Stimulated activated CD8-positive, alpha-beta memory T cell treated with anti-CD3 and anti-CD28 coated beads, Interleukin-4, amount 100 ng/mL, for 4 hours (primary cell): Measurements from ENCODE around the gene C4orf33.
"Not testable (repeated sequence)": the region's sequence is repeated elsewhere in the genome, so short reads cannot be mapped to it uniquely, and the experiment has no call there.

ENCODE experiments used
- DNase-seq, 2 donors: peaks; one replicate each; pipeline ENCODE4 v3.0.0-alpha.2; 2020; ENCODE audit warnings: low read depth in 2 of 2, low spot score in 1 of 2

The C4orf33 gene

GRCh38 chr4:129095811-129096454 lies at the start of gene C4orf33:
TSS of gene C4orf33 (plus strand) at chr4:129096152. CDS start at chr4:129102611, 6,459 bp downstream.
- DNase-seq, result peak; percentile 52 to 54

GRCh38 chr4:129059028-129059427 lies 36.9 kb upstream of the C4orf33 start:
- no peak for DNase-seq

- DNase-seq, result no peak
These were observed 33.4 kb upstream of the C4orf33 start for GRCh38 chr4:129062580-129062979.

- no peak for DNase-seq
These were observed 32.3 kb upstream of the C4orf33 start for GRCh38 chr4:129063640-129064039.

- DNase-seq, result no peak
These were observed 31.2 kb upstream of the C4orf33 start for GRCh38 chr4:129064717-129065116.

- DNase-seq, result not testable (repeated sequence)
These were observed 26.4 kb upstream of the C4orf33 start for GRCh38 chr4:129069537-129069936.

- no peak for DNase-seq
These were observed 18.6 kb upstream of the C4orf33 start for GRCh38 chr4:129077326-129077725.

- no peak for DNase-seq
These were observed 15.8 kb upstream of the C4orf33 start for GRCh38 chr4:129080129-129080528.

- no peak for DNase-seq
These were observed 13.7 kb upstream of the C4orf33 start for GRCh38 chr4:129082302-129082701.

- DNase-seq, result no peak
These were observed 10.5 kb upstream of the C4orf33 start for GRCh38 chr4:129085472-129085871.

GRCh38 chr4:129087516-129087915 lies 8.4 kb upstream of the C4orf33 start:
- no peak for DNase-seq

- no peak for DNase-seq
These were observed 3.2 kb upstream of the C4orf33 start for GRCh38 chr4:129092631-129093190.

GRCh38 chr4:129093191-129093920 lies 2.6 kb upstream of the C4orf33 start, which contains the start of gene SCLT1:
TSS of gene SCLT1 (minus strand) at chr4:129093539. CDS start at chr4:129093103, 436 bp downstream.
- peak; percentile 89 for DNase-seq

GRCh38 chr4:129094347-129094746 lies 1.6 kb upstream of the C4orf33 start:
- no peak for DNase-seq

GRCh38 chr4:129098531-129099001 lies 2.6 kb downstream of the C4orf33 start:
- DNase-seq, result no peak

- DNase-seq, result no peak
These were observed 14.2 kb downstream of the C4orf33 start for GRCh38 chr4:129109965-129110824.

GRCh38 chr4:129110931-129111330 lies 15.0 kb downstream of the C4orf33 start:
- DNase-seq, result no peak

GRCh38 chr4:129111919-129112318 lies 16.0 kb downstream of the C4orf33 start:
- no peak for DNase-seq

GRCh38 chr4:129113434-129113833 lies 17.5 kb downstream of the C4orf33 start:
- no peak for DNase-seq

GRCh38 chr4:129113919-129114318 lies 18.0 kb downstream of the C4orf33 start:
- no peak for DNase-seq

GRCh38 chr4:129117705-129118104 lies 21.8 kb downstream of the C4orf33 start:
- no peak for DNase-seq
